ENCODE measurements around the gene HEG1.

The HEG1 gene

GRCh38 chr3:125045965-125046364 lies 9.8 kb downstream of the HEG1 start:
- Histone ChIP-seq H3K4me3 (ENCODE audit: low read depth in 1 of 2, low read length in 1 of 2) (no peak overlapping the region), H3K36me3 (no peaks in the 10 kb centered on the region), H3K27me3 (peaks cover 18% of the 10 kb centered on the region), H3K4me1 (ENCODE audit: control insufficient read depth in 1 of 2, insufficient read depth in 1 of 2, low read depth in 1 of 2, low read length in 1 of 2) (no peaks in the 10 kb centered on the region), H3K9me3 (no peaks in the 10 kb centered on the region), H3K27ac (no peak overlapping the region)
- TF ChIP-seq CTCF (IDR thresholded peaks at IDR 0.05): no peak

GRCh38 chr3:125045194-125045593 lies 10.6 kb downstream of the HEG1 start:
- no peaks in the 10 kb centered on the region for H3K36me3 ChIP-seq
- no peaks in the 10 kb centered on the region for H3K4me1 ChIP-seq (ENCODE audit: control insufficient read depth in 1 of 2, insufficient read depth in 1 of 2, low read depth in 1 of 2, low read length in 1 of 2)
- H3K4me3 ChIP-seq (ENCODE audit: low read depth in 1 of 2, low read length in 1 of 2): no peak overlapping the region
- no peaks in the 10 kb centered on the region for H3K9me3 ChIP-seq
- no peak for TF ChIP-seq CTCF (IDR thresholded peaks at IDR 0.05)
- no peak overlapping the region for H3K27ac ChIP-seq
- H3K27me3 ChIP-seq: peaks cover 10% of the 10 kb centered on the region

GRCh38 chr3:125043599-125044151 lies 12.1 kb downstream of the HEG1 start:
- no peak for TF ChIP-seq CTCF (IDR thresholded peaks at IDR 0.05)
- no peaks in the 10 kb centered on the region for H3K27me3 ChIP-seq
- H3K4me3 ChIP-seq (ENCODE audit: low read depth in 1 of 2, low read length in 1 of 2): no peak overlapping the region
- H3K4me1 ChIP-seq (ENCODE audit: control insufficient read depth in 1 of 2, insufficient read depth in 1 of 2, low read depth in 1 of 2, low read length in 1 of 2): no peaks in the 10 kb centered on the region
- no peak overlapping the region for H3K27ac ChIP-seq
- no peaks in the 10 kb centered on the region for H3K36me3 ChIP-seq
- no peaks in the 10 kb centered on the region for H3K9me3 ChIP-seq

GRCh38 chr3:125042725-125043406 lies 12.9 kb downstream of the HEG1 start:
- Histone ChIP-seq H3K4me3 (ENCODE audit: low read depth in 1 of 2, low read length in 1 of 2) (no peak overlapping the region), H3K27ac (no peak overlapping the region), H3K4me1 (ENCODE audit: control insufficient read depth in 1 of 2, insufficient read depth in 1 of 2, low read depth in 1 of 2, low read length in 1 of 2) (no peaks in the 10 kb centered on the region), H3K27me3 (no peaks in the 10 kb centered on the region), H3K9me3 (no peaks in the 10 kb centered on the region), H3K36me3 (no peaks in the 10 kb centered on the region)
- no peak for TF ChIP-seq CTCF (IDR thresholded peaks at IDR 0.05)

- H3K36me3 ChIP-seq: no peaks in the 10 kb centered on the region
- no peaks in the 10 kb centered on the region for H3K9me3 ChIP-seq
- no peaks in the 10 kb centered on the region for H3K27me3 ChIP-seq
- no peak for TF ChIP-seq CTCF (IDR thresholded peaks at IDR 0.05)
- H3K27ac ChIP-seq: no peak overlapping the region
- no peak overlapping the region for H3K4me3 ChIP-seq (ENCODE audit: low read depth in 1 of 2, low read length in 1 of 2)
- H3K4me1 ChIP-seq (ENCODE audit: control insufficient read depth in 1 of 2, insufficient read depth in 1 of 2, low read depth in 1 of 2, low read length in 1 of 2): no peaks in the 10 kb centered on the region
Observed at GRCh38 chr3:125039131-125040100, 16.4 kb downstream of the HEG1 start.
